ENCODE data around the gene SLC1A7.
A peak's percentile ranks its signal among the peaks of the same experiment; 100 is the strongest.

Gene SLC1A7

DNA sequence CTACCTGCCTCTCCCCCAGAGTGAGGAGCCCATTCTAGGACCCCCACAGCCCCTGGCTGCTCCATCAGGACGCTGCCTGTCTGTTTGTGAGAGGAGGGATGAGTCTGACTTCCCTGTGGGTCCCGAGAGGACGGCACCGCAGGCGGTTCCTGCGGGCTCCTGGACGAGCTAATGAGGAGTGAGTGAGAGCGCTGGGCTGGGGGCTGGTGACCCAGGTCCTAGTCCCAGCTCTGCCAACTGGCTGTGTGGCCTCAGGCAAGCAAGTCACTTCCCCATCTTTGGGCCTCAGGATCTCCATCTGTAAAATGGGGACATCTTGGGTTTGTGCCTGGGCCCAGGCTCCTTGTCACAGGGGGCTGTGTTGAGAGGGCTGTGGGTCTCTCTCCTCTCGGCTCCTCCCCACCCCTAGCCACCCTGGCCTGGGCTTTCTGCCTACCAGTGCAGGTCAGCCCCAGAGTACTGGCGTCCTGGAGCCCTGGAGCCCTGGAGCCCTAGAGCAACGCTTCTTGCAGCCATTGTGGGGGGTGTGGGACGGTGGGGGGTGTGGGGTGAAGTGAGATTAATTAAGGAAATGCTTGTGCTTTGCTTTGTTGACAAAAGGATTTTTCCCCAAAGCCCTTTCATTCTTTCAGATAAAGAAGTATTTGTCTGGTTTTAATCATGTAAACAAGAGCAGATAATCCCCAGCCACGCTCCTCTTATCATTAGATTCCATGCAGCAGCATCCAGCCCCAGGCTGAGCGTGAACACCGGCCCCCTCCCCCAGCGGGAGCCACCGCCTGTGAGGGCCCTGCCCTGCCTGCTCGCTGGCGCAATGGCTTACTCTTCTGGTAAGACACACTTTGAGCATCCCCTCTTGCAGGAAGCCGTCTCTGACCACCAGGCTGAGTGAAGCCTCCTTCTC lies 26.8 kb downstream of the SLC1A7 start:
- peak in 1 of 3 experiments; percentile 15 for DNase-seq

GRCh38 chr1:53114581-53115400 lies 27.6 kb downstream of the SLC1A7 start:
- DNase-seq, result no peak

GRCh38 chr1:53114090-53114489 lies 28.3 kb downstream of the SLC1A7 start:
- DNase-seq, result no peak

DNA sequence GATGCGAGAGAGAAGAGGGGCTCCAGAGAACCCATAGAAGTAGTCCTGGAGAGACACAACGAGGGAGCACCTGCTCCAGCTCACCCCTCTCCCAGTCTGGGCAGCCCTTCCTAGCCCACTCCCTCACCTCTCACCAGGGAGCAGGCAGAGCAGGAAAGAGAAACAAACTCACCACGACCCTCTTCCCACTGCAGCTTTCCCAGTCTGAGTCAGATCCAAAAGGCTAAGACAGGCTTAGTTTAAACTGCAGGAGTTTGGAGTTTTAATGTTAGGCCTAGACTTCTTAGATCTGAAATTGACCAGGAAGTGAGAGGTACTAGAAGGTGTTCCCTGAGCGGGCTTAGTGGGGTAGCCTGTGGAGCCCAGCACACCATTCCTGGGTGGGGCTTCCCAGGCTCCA lies 29.6 kb downstream of the SLC1A7 start:
- no peak for DNase-seq

GRCh38 chr1:53112271-53112774 lies 30.1 kb downstream of the SLC1A7 start:
- DNase-seq, result no peak

DNA sequence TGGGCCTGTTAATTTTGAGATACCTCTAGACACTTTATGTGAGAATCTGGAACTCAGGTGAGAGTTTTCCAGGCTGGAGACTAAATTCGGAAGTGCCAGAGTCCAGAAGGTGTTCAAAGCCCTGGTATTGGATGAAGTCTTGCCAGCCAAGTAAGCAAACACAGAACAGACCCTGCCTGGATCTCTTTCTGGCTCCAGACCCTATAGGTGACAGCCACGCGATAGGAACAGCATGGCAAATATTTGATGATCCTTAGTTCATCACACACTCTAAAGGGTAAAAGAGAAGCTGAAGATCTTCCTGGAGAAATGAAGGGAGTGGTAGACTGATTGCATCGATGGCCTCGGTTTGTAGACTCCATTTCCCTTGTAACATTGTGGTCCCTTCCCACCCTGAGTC lies 30.7 kb downstream of the SLC1A7 start:
- DNase-seq, result no peak

DNA sequence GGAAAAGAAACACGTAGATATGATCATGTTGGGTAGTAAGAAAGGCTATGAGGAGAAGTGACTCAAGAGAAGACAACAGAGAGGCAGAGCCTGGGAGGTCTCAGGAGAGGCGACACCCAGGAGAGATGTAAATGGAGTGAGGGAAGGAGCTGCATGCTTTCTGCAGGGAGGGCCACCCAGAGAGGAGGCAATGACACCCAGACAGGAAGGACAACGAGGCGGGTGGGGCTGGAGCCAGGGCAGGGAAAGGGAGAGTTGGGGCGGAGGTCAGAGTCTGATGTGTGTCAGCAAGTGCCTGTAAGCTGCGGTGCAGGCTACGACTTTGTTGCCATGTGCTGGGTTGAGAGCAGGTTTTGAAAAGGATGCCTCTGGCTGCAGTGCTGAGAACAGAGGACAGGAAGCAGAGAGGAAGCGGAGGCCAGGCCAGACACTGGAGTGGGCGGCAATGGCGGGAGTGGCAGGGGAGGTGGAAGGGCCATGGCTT lies 31.3 kb downstream of the SLC1A7 start:
- no peak for DNase-seq

- no peak for DNase-seq
Measured at GRCh38 chr1:53110370-53111072, 31.9 kb downstream of the SLC1A7 start.

DNA sequence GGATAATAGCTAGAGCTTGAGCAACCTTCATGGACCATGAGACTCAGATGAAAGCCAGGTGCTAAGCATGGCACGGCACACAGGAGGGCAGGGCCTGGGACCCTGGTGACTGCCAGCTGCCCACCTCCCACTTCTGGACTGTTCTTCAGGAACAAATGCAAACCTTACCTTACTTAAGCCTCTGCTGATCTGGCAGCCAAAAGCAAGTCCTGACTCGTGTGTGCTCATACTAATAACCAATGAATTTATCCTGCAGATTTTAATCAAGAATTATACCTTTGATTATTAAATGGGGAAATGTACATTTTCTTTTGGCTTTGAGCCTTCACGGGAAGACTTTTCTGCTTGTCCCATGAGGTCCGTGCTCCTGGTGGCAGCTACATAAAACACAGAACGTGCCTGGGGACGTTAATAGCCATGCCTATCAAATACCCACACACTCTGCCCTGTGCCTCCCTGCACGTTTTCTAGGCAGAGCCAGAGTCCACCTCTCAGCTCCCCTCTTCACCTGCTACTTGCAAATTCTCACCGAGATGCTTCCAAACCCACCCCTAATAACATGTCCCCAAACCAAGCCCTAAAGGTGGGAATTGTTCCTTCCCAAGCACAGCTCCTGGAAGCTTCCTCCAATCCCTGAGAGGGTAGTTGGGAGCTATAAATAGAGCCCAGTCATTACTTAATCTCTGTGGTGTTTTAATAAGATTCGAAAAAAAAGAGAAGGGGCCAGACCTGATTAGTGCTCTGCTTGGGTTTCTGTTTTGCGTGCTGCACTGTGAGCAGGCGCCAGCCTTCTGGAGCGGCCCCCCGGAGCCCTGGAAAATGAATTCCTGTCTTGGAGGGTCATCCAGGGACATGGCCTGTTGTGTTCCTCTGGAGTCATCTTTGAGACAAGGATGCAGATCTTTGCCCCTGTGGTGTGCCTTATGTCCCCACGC lies 33.5 kb downstream of the SLC1A7 start:
- peak in 1 of 3 experiments; percentile 8 for DNase-seq

- peak in 1 of 3 experiments; percentile 9 for DNase-seq
Measured at GRCh38 chr1:53107570-53108322, 34.7 kb downstream of the SLC1A7 start.

DNA sequence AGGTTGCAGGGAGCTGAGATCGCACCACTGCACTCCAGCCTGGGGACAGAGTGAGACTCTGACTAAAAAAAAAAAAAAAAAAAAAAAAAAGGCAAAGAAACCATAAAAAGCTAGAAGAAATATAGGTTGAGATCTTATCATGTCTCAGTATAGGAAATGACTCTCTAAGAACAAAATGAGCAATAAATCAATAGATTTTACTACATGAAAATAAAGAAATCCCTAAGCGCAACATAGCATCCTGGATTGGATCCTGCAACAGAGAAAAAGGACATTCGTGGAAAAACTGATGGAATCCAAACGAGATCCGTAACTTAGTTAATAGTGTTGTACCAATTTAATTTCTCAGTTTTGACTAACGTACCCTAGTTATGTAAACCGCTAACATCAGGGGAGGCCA lies 35.3 kb downstream of the SLC1A7 start:
- DNase-seq, result no peak

DNA sequence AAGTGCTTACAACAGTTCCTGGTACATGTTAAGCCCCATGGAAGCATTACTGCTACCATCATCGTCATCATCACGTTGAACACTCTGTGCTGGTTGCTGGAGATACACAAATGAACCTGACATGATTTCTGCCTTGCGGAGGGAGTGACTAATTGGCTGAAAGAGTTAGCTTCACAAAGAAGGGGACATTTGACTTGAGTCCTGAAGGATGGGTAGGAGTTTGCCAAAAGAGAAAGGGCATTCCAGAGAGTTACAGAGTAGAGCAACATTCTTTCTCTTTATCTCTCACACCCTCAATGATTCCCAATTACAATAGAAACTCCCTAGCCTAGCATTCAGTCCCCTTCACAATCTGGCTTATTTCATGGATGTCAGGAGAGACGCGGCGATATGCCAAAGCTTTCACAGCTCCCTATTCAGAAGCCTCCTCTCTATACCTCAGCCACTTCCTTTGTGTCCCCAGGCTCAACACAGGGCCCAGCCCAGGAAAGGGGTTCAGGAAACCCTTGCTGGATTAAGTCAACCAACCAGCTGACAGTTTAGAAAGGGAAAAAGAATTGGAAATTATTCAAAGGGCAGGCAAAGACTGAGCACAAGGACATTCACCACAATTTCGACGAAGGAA lies 38.0 kb downstream of the SLC1A7 start:
- no peak for DNase-seq

- no peak for DNase-seq
Measured at GRCh38 chr1:53094533-53094919, 47.9 kb downstream of the SLC1A7 start.

GRCh38 chr1:53093778-53094532 lies 48.5 kb downstream of the SLC1A7 start:
- DNase-seq, result no peak

- DNase-seq, result no peak
Measured at GRCh38 chr1:53093451-53093754, 49.0 kb downstream of the SLC1A7 start.

DNA sequence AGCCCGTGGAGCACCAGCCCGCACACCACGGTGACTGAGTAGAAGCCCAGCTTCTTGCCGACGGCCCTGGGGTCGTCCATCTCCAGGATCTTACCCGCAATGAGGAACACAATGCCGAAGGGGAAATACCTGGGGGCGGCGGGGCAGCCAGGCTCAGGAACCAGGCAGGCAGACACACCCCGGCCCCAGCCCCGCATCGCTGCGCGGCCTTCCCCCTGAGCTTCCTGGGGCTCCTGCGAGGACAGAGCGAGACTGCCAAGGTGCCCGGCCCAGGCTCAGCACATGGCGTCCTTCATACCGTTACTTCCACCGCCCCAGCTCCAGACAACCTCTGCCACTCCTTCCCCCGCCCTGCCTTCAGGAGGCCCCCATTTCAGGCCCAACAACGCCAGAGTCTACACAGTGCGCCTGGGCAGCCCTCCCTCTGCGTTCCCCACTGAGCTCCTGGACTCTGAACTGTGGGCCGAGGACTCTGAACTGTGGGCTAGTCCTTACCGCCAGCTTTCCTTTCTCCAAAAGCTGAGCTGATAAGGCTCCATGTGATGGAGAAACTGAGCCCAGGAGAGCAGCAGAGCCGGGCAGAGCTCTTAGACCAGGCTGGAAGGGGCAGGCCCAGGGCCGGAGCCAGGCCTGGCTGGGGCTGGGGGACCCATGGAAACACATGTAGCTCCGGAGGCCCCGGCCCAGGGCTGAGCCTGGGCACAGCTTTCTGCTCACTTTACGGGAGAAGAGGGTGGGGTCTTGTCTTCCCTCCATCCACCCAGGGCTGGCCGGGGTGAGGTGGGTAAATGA lies 49.6 kb downstream of the SLC1A7 start:
- no peak for DNase-seq

- no peak for DNase-seq
Measured at GRCh38 chr1:53091841-53092645, 50.4 kb downstream of the SLC1A7 start.
